ENCODE data around the gene EPM2A.

Gene EPM2A

DNA sequence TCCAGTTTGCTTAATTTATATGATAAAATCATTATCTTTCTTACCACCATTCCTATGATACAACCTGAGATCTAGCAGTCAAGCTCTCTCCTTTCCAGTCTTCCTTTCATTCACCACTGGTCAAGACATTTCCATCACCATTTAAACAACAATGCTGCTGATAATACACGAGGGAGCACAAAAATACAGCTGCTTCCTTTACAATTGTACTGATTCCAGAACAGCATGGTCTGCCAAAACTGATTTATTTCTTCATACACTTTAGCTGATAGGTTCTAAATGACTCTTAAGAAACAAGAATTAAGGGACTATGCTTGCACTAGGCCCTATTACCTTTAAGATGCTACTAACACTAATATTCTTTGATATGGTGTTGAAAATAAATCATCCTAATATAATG is 65.0 kb downstream of the EPM2A start:
- no peak overlapping the region for H3K27ac ChIP-seq

DNA sequence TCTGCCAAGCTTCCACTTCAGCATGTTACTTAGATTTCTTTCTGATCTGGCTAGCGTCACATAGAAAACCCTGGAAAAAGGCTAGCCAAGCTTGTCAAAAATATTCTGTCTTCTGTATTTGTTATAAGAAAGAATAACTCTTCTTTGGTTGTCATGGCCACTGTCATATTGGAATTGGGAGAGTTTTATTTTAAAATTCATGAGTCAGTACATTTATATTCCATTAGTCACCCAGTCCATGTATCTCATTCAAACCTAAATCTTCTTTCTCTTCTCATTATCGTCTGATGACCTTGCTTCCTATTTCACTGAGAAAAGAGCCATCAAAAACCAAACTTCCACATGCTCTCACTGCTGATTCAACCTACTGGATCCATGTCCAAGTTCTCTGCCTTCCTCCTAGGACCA is 65.7 kb downstream of the EPM2A start:
- TF ChIP-seq, protein P1, sequence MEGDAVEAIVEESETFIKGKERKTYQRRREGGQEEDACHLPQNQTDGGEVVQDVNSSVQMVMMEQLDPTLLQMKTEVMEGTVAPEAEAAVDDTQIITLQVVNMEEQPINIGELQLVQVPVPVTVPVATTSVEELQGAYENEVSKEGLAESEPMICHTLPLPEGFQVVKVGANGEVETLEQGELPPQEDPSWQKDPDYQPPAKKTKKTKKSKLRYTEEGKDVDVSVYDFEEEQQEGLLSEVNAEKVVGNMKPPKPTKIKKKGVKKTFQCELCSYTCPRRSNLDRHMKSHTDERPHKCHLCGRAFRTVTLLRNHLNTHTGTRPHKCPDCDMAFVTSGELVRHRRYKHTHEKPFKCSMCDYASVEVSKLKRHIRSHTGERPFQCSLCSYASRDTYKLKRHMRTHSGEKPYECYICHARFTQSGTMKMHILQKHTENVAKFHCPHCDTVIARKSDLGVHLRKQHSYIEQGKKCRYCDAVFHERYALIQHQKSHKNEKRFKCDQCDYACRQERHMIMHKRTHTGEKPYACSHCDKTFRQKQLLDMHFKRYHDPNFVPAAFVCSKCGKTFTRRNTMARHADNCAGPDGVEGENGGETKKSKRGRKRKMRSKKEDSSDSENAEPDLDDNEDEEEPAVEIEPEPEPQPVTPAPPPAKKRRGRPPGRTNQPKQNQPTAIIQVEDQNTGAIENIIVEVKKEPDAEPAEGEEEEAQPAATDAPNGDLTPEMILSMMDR (IDR thresholded peaks at IDR 0.05): no peak
- Histone ChIP-seq H3K36me3 (peaks cover 0 to 11% (median 9%) of the 10 kb centered on the region in 3 donors), H3K9me3 (no peaks in the 10 kb centered on the region), H3K4me1 (peaks cover 0 to 15% (median 1%) of the 10 kb centered on the region in 4 donors), H3K27me3 (no peaks in the 10 kb centered on the region), H3K4me3 (no peak overlapping the region), H3K27ac (no peak overlapping the region)
- intact Hi-C loops (cut with DNase I; ENCODE audit: low total_unique reads): no loop called here
- no peak for DNase-seq

More for the DNA sequence above, 65.0 kb downstream of the EPM2A start:
- Histone ChIP-seq H3K27me3 (no peaks in the 10 kb centered on the region), H3K4me3 (no peak overlapping the region), H3K4me1 (peaks cover 0 to 15% (median 1%) of the 10 kb centered on the region in 4 donors), H3K36me3 (peaks cover 0 to 11% (median 9%) of the 10 kb centered on the region in 3 donors), H3K9me3 (no peaks in the 10 kb centered on the region)
- DNase-seq: no peak
- intact Hi-C loops (cut with DNase I; ENCODE audit: low total_unique reads): no loop called here
- TF ChIP-seq, protein P1 (IDR thresholded peaks at IDR 0.05): no peak

DNA sequence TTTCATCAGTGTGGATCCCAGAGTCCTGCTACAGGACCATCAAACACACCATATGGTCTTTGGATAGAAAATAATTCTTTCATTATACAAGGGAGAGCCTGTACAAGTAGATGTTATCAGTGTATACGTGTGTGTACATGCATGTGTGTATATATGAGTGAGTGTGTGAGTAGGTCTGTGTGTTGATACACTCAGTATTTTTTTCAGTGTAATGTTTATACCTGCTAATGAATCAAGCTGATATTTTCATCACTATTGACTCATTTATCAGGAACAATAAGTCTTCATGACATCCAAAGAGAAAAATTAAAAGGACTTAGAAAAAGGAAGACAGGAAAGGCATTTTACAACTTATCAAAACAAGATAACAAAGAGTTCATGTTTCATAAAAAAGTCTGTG is 66.5 kb downstream of the EPM2A start:
- H3K27ac ChIP-seq: no peak overlapping the region
- intact Hi-C loops (cut with DNase I; ENCODE audit: low total_unique reads): no loop called here

DNA sequence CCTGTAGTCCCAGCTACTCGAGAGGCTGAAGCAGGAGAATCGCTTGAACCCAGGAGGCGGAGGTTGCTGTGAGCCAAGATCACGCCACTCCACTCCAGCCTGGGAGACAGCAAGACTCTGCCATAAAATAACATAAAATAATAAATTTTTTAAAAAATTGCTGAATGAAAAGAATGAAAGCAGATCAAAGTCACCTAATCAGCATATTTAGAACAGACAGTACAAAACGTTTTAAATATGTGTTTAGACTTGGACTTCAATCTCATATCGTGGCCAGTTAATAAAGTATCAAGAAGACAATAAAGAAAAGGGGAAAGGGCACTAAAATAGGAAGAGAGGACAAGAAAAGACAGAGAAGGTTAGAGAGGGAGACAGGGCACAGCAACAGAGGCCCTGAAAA is 74.6 kb downstream of the EPM2A start:
- TF ChIP-seq, protein P1 (IDR thresholded peaks at IDR 0.05): no peak
- Histone ChIP-seq H3K4me1 (peaks cover 0 to 7% (median 0%) of the 10 kb centered on the region in 4 donors), H3K36me3 (no peaks in the 10 kb centered on the region), H3K9me3 (no peaks in the 10 kb centered on the region), H3K4me3 (no peak overlapping the region), H3K27ac (no peak overlapping the region), H3K27me3 (no peaks in the 10 kb centered on the region)
- intact Hi-C loops (cut with DNase I; ENCODE audit: low total_unique reads): no loop called here
- no peak for DNase-seq

More for the DNA sequence above, 66.5 kb downstream of the EPM2A start:
- Histone ChIP-seq H3K4me1 (peaks cover 0 to 15% (median 1%) of the 10 kb centered on the region in 4 donors), H3K4me3 (no peak overlapping the region), H3K36me3 (peaks cover 0 to 7% (median 5%) of the 10 kb centered on the region in 3 donors), H3K27me3 (no peaks in the 10 kb centered on the region), H3K9me3 (no peaks in the 10 kb centered on the region)
- no peak for DNase-seq
- TF ChIP-seq, protein P1 (IDR thresholded peaks at IDR 0.05): no peak

DNA sequence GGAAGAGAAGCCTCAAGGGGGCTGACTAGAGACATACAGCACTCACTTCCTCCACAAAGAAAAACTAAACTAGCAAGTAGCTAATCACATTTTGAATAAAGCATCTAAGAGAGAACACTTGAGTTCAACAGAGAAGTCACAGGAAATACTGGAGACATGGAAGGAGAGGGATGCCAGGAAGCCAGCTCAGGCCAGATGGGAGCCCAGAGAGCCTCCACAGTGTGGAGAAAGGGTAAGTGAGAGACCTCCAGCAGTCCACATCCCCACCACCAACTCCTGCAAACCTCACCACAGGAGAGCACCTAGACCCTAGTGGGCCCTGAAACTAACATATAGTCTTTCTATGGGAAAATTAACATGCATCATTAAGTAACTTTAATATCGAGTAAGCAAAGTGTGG is 79.2 kb downstream of the EPM2A start:
- H3K9me3 ChIP-seq: no peaks in the 10 kb centered on the region
- intact Hi-C loops (cut with DNase I; ENCODE audit: low total_unique reads): no loop called here
- DNase-seq: no peak
- H3K36me3 ChIP-seq: no peaks in the 10 kb centered on the region
- no peaks in the 10 kb centered on the region for H3K27me3 ChIP-seq
- H3K4me1 ChIP-seq: peaks cover 0 to 7% (median 0%) of the 10 kb centered on the region in 4 donors
- TF ChIP-seq, protein P1 (IDR thresholded peaks at IDR 0.05): no peak
- no peak overlapping the region for H3K27ac ChIP-seq
- H3K4me3 ChIP-seq: no peak overlapping the region

DNA sequence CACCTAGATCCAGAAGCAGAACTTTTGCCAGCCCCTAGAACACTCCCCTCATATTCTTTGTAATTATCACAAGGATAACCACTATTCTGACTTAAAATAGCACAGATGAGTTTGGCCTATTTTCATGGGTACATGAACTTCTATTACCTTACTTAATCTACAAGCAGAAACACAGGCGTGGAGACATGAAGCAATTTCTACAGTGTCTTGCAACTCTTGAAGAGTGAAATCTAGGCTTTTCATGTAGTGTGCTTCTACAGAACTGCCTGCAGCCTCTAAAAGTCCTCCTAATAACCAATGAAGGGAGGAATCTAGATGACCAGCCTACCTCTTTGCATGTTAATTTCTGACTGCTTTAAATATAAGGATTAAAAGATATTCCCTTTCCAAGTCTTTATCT is 82.7 kb downstream of the EPM2A start:
- H3K9me3 ChIP-seq: no peaks in the 10 kb centered on the region
- H3K27ac ChIP-seq: no peak overlapping the region
- no peak for DNase-seq
- H3K4me1 ChIP-seq: peaks cover 0 to 7% (median 0%) of the 10 kb centered on the region in 4 donors
- intact Hi-C loops (cut with DNase I; ENCODE audit: low total_unique reads): no loop called here
- H3K27me3 ChIP-seq: no peaks in the 10 kb centered on the region
- TF ChIP-seq, protein P1 (IDR thresholded peaks at IDR 0.05): no peak
- no peaks in the 10 kb centered on the region for H3K36me3 ChIP-seq
- no peak overlapping the region for H3K4me3 ChIP-seq
